HG02678 (cell line): ENCODE data around the gene MLPH.

Experiments
- ATAC-seq: cut with Tn5 transposase; IDR thresholded peaks from one replicate; pipeline ENCODE4 v1.9.1; 2021; ENCODE audit warnings: mild to moderate bottlenecking, moderate library complexity; ENCODE audit not compliant: unreplicated experiment

The MLPH gene

GRCh38 chr2:237486819-237487448 lies at the start of gene MLPH:
Gene MLPH, plus strand, starts transcription at chr2:237487251. Its CDS starts 6,176 bp downstream, at chr2:237493427.
- ATAC-seq: no peak

- no peak for ATAC-seq
Observed at GRCh38 chr2:237437566-237437965, 49.5 kb upstream of the MLPH start.

GRCh38 chr2:237438080-237438940 lies 48.7 kb upstream of the MLPH start:
- no peak for ATAC-seq

- ATAC-seq: no peak
Observed at GRCh38 chr2:237440819-237441281, 46.2 kb upstream of the MLPH start.

- ATAC-seq: no peak
Observed at GRCh38 chr2:237441605-237442274, 45.3 kb upstream of the MLPH start.

GRCh38 chr2:237444071-237444470 lies 43.0 kb upstream of the MLPH start:
- ATAC-seq: no peak

GRCh38 chr2:237445611-237446337 lies 41.3 kb upstream of the MLPH start:
- no peak for ATAC-seq

GRCh38 chr2:237446338-237446665 lies 40.7 kb upstream of the MLPH start:
- no peak for ATAC-seq

GRCh38 chr2:237447496-237447895 lies 39.6 kb upstream of the MLPH start:
- no peak for ATAC-seq

GRCh38 chr2:237448171-237448570 lies 38.9 kb upstream of the MLPH start:
- no peak for ATAC-seq

- no peak for ATAC-seq
Observed at GRCh38 chr2:237448626-237449025, 38.4 kb upstream of the MLPH start.

GRCh38 chr2:237449193-237449881 lies 37.7 kb upstream of the MLPH start:
- no peak for ATAC-seq

- ATAC-seq: no peak
Observed at GRCh38 chr2:237450108-237450507, 36.9 kb upstream of the MLPH start.

GRCh38 chr2:237450583-237450982 lies 36.5 kb upstream of the MLPH start:
- ATAC-seq: no peak

GRCh38 chr2:237451643-237452469 lies 35.2 kb upstream of the MLPH start:
- ATAC-seq: no peak

- ATAC-seq: no peak
Observed at GRCh38 chr2:237452861-237453260, 34.2 kb upstream of the MLPH start.

- ATAC-seq: no peak
Observed at GRCh38 chr2:237453671-237454070, 33.4 kb upstream of the MLPH start.

GRCh38 chr2:237455764-237456163 lies 31.3 kb upstream of the MLPH start:
- no peak for ATAC-seq

- ATAC-seq: no peak
Observed at GRCh38 chr2:237456200-237456843, 30.7 kb upstream of the MLPH start.
